AG20443 (cell line): ENCODE measurements around the gene SLC44A1.

Experiments
- DNase-seq: peaks from one replicate; pipeline ENCODE4 v3.0.0; 2012; ENCODE audit warnings: low spot score, mixed read lengths

SLC44A1 gene

DNA sequence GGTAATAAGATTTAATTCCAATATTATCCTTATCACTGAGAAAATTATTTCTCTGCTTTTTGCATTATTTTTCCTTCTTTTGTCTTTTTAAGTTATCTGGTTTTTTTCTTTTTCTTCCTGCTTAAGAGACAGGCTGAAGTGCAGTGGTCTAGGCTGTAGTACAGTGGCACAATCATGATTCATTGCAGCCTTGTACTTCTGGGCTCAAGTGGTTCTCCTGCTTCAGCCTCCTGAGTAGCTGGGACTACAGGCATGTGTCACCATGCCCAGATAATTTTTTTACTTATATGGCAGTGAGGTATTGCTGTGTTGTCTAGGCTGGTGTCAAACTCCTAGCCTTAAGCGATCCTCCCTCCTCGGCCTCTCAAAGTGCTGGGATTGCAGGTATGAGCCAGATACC is 93.9 kb downstream of the SLC44A1 start:
- DNase-seq = no peak

DNA sequence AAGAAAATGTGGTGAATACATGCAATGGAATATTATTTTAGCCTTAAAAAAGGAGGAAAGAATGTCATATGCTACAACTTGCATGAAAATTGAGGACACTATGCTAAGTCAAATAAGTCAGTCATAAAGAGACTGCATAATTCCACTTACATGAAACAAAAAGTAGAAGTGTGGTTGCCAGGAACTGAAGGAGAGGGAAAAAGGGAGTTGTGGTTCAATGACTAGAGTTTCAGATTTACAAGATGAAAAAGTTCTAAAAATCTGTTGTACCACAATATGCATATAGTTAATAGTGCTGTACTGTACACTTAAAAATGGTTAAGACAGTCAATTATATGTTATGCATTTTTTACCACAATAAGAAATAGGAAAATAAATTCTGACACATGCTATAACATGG is 95.4 kb downstream of the SLC44A1 start:
- DNase-seq = no peak

DNA sequence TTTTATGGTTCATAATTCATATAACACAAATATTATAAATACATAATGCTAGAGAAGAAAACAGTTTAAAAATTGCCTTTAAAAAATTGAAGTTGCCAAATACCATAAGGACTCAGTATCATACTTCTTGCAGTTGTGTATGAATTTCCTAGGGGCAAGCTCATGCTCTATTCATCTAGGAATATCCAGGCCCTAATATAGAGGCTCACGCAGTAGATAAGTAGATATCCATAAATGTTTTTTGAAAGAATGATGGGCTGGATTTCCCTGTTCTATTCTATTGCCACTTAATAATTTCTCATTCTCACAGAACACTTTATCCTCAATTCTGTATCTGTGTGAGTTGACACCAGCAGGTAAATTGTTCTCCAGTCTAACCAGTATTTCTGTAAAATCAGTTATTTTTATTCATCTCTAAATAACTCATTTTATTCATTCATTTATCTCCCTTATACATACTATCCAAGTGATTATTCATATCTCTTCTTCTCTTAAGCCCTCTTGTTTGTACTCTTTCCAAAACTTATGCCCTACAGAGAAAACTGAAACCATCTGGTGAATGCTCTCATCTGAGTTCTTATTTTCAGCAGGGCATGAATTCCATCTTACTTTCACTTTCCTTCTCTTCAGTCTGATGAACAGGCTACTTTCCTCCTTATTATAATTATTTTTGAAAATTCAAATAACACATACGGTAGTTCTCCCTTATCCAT is 97.1 kb downstream of the SLC44A1 start:
- DNase-seq = peak; percentile 33

DNA sequence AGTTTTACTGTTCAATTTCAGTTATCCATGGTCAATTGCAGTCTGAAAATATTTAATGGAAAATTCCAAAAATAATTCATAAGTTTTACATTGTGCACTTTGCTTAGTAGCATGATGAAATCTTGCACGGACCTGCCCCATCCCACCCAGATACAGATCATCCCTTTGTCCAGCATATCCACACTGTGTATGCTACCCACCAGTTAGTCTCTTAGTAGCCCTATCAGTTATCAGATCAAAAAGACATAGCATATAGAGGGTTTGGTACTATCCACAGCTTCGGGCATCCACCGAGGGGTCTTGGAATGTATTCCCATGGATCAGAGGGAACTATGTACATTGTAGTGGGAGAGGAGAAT is 97.7 kb downstream of the SLC44A1 start:
- no peak for DNase-seq

DNA sequence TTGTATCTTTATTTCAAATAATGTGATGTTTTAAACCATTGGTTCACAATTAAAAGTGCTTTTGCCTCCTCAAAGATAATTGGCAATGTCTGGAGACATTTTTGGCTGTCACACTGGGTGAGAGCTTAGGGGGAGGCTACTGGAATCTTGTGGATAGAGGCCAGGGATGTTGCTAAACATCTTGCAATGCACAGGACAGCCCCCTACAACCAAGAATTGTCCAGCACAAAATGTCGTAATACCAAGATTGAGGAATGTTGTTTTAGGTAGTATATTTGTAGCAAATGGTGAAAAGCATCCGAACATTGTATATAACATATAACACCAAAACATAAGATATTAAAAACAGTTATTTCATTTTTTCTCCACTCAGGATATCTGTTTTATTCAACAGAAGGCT is 99.8 kb downstream of the SLC44A1 start:
- DNase-seq = no peak

DNA sequence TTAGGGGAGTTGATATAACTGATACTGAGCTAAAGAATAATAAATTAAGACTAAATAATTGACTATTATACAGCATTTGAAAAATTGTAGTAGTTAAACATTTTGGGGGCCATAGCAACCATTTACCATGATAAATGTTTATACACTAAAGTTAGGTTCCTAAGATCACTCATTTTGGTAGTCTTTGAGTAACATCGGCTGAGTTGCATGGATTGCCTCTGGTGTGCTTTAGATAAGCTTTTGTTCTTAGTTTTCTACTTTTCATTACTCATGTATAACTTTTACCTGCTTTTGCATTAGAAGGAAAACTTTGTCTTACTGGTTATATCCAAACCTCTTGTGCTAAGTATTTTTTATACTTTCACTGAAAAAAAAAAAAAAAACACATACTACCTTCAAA is 101.2 kb downstream of the SLC44A1 start:
- DNase-seq = no peak

DNA sequence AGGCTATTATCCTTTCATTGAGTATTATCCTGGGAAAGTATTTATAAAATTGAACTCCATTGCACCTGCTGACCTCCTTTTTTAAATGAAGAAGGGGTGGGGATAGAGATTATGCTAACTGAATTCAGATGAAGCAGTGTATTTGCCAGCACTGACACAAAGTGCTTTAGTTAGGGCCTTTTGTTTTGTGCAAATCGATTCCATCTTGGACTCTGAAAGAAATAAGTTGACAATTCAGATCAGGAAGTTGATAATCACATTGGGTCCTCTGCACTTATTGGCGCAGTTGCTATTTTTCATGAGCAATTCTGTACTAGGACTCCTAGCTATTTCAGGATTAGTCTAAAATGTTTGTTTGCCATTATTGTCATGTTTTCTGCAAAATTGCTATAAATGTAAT is 101.8 kb downstream of the SLC44A1 start:
- no peak for DNase-seq

DNA sequence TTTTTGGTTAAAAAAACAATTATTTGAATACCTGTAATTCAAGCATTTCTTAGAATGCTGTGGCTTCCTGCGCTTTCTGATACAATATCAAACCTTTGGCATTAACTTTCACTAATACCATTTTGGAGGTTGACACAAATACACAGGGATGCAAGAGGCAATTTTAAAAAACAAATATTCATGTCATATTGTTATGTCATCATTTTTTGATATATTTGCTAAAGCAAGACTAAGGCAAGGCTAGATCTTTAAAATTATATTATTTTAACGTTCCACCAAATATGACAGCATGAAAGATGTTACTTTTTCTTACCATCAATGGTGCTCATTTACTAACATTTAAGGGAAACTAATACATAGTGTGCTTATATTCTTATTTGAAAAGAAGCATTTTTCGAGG is 110.0 kb downstream of the SLC44A1 start:
- DNase-seq = no peak

DNA sequence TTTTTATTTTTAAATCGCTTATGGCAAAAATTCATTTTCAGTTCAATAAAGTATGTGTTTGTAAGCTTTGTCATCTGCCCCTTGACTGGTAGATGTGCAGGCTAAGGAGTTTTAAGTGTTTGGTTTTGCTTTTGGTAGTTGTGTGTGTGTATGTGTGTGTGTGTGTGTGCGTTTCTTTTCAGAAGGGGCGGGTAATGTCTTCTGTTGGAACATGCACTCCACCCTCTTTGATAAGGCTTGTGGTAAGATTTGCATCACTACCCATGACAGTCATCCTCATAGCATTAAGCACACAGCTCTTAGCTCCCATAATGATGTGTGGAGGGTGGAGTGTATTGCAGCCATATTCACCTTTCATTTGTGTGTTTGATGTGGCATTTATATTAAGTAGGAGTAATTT is 111.3 kb downstream of the SLC44A1 start:
- no peak for DNase-seq

DNA sequence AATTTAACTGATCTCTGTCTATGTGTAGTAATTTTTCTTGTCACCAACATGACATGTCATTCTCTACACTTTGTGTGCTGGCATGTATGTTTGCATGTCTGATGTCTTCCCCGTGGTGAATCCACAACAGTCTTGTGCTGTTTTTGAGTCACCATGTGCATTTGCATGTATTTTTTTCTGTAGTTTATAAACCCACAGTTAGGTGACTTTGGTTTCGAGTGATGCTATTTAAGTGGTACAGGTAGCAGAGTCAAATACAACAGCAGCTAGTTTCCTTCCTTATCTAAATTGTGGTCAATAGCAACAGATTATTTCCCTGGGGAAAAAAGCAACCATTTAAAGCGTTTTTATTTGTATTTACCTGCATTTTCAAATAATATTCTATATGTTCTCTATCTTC is 113.5 kb downstream of the SLC44A1 start:
- no peak for DNase-seq

DNA sequence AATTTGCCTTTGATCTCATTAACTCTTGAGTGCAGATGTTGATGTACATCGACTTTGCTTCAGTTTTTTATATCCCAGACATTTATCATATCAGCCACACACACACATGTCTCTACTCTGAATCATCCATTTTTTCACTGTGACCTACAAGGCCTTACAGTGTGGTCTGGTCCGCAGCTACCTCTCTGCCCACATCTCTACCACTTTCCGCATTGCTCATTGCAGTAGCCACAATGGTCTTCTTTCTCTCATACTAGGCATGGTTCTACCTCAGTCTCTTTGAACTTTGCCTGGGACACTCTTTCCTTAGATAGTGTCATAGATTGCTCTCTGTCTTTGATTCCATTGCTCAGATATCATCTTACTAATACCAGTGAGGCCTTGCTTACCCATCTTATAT is 115.4 kb downstream of the SLC44A1 start:
- no peak for DNase-seq

DNA sequence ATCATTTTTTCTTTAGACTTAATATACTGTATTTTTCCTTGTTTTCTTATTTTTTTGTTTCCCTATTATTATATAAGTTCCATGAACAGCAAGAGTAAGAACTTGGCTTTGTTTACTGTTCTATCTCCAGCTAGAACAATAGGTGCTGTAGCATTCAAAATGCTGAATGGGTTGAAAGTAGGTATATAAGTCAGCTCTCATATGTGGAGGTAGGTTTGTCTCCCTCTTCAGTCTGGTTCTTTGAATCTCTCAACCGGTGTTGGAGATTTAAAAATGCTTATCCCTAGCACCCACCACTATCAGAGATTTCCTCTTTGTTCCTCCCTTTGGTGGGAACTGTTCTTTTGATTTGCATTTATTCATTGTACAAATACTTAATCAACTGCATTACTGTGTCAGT is 115.9 kb downstream of the SLC44A1 start:
- no peak for DNase-seq

DNA sequence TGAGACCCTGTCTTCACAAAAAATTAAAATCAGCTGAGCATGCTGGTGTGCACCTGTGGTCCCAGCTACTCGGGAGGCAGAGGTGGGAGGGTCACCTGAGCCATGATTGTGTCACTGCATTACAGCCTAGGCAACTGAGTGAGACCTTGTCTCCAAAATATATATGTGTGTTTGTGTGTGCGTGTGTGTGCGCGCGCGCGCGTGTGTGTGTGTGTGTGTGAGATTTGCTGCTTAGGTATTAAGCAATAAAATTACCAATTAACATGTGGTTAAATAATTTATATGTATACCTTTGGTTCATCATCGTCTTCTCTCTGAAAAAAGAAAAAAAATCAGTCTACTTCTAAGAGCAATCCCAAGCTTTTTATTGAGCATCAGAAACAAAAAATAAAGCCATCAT is 117.4 kb downstream of the SLC44A1 start:
- DNase-seq = no peak

DNA sequence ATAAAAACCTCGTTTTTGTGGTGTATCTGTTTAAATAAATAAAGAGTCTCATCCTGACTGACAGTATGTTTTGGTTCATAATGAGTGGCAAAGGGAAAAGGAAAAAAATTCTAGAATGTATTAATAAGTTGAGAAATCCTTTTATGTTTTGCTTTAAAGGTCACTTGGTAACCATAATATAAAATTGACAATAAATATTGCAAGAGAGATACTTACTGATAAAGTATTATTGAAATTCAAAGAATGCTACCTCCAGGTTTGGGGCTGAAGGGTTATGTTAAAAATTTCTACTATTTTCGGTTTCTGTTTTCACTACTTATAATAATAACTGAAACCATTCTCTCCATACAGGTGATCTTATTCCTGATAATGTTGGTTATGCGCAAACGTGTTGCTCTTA is 118.0 kb downstream of the SLC44A1 start:
- DNase-seq = no peak

DNA sequence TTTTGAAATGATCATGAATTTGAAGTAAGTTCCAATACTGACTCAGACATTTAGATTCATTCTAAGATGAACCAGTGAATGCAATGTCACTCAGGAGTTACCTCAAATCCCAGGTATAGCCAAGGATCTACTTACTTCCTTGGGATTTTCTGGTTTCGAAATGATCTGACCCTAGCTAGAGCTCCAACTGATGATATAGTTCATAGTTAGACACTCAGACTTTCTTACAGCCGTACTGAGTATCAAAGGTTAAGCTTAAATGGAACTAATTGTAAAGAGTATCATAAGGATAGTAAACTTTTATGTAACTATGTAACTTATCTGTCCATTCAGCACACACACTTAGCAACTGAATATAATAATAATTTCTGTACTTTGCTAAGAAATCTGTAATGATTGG is 119.4 kb downstream of the SLC44A1 start:
- no peak for DNase-seq

DNA sequence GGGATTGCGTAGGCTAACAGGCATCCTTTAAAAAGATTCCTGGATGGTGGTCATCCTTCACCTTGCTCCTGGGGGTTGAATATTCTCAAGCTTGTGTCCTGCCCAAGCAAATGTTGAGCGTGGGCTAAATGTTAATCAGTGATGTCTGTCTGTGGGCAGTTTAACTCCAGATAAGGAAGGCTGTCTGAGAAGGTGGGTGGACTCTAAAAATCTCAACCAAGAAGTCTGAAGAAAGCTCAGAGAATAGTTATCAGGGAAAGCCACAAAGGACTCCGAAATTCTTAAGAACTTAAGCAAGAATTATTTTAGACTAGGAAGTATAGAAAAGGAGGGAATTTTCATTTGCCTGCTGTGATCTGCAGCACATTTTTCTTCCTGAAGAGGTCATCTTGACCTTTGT is 125.5 kb downstream of the SLC44A1 start:
- DNase-seq = no peak

DNA sequence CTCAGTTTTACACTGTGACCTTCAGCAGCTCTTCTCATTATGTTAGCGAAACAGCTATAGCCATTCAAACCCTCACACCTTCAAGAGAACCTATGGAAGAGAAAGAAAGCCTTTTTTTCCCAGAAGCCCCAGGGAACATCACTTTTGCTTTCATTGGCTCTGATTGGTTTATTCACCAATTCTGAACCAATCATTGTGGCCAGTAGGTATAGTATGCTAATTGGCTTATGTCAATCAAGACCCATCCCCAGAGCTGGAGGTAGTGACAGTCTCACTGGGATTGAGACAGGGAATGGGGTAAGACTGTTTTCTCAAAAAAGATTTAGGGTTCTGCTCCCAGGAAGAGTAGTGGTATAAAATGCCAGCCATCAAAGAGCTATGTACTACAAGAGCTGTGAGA is 129.3 kb downstream of the SLC44A1 start:
- DNase-seq = no peak

DNA sequence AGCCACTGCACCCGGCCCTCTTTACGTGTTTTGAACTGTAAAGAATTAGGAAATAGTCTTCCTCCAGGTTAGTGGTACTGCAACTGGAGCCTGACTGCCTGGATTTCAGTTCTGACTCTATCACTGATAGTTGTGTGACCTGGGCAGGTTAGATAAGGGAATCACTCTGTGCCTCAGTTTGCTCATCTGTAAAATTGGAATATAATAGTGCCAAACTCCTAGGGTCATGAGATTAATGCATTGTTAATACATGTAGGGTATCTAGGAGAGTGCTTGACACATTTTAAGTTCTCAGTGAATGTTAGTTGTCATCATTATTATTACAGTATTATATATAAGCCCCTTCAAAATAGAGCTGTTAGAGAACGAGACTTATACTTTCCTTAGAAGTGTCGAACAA is 130.9 kb downstream of the SLC44A1 start:
- no peak for DNase-seq

DNA sequence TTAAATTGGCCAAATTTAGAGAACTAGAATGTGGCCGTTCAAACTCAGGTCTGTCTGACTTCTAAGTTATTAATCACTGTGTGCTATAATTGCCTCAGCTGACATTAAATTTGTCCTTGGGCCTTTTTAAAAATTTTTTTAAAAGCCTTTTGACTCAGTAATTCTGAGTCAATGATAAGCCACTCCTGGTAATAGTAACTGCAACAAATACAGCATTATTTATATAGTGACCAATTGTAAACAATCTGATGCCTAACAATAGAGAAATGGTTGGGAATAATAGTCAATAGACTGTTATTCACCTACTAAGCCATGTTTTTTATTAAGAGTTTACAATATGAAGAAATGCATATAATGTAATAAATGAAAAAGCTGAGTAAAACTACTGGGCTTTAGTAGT is 132.4 kb downstream of the SLC44A1 start:
- DNase-seq = no peak

DNA sequence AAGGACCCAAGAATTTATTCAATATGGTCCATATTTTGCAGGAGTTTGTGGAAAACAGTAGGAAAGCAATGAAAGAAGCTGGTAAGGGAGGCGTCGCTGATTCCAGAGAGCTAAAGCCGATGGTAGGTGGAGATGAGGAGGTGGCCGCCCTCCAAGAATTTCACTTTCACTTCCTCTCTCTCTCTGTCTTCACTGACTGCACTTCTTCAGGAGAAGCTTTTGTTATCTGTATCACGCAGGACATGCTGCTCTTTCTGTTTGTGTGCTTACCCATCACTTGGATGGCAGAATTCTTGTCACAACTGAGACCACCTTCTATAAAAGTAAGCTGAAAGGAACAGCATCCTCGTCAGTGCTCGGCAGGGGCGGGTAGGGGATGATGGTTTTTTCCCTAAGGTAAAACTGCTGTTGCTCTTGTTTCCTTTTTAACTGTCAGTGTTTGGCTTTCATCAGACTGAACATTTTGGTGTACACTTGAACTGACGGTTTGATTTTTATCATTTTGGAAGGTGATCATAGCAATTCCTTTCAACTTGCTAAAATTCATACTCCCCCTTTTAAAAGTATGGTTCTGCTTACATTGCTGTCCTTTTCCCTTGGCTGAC is 141.0 kb downstream of the SLC44A1 start:
- DNase-seq = no peak

DNA sequence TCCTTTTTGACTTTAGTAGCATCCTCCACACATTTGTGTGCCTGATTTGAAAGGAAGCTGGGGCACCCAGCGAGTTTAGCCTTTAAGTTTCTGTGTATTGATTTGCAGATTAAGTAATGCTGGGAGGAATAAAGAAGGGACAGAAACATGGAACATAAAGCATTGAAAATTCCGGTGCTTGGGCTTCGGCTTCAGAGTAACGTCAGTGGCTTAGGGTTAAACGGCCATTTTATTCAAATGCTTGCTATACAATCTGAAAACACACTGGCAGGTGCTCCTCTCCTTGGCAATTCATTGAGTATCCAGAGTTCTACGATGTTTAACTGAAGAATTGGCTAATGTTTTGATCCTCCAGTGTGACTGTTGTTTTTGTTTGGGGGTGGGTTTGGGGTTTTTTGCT is 145.3 kb downstream of the SLC44A1 start:
- DNase-seq = no peak

DNA sequence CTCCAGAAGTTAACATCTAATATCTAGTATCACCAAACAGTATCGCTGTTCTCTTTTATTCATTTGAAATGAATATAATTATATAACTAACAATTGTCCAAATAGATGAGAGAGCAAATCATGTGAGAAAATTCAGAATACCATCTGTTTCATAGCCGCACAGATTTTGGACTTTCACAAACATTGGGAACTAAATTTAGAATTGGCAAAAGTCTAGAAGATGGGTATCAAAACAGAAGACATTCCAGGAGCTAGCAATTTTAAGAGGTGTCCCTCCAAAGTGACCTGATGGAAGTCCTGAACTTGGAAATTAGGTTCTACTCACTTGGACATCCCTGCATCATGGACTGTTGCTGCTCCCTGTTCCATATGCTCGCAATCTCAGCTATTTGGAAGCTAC is 146.4 kb downstream of the SLC44A1 start:
- no peak for DNase-seq

DNA sequence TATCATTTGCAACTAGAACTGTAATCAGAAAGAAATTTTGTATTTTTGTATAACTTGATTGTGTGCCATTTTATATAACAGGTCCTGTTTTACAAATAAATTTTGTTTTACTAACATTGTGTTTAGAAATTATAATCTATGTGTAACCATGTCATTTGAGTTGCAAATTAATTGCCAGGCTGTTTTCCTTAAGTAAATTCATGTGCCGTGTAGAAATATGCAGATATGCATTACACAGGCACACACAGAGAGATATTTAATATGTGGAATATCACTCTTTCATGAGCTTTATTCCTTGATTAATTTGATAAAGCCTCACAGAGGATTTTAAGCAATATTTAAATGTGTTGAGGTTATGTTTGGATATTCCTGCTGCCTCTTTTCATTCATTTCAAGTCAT is 146.8 kb downstream of the SLC44A1 start:
- DNase-seq = no peak

DNA sequence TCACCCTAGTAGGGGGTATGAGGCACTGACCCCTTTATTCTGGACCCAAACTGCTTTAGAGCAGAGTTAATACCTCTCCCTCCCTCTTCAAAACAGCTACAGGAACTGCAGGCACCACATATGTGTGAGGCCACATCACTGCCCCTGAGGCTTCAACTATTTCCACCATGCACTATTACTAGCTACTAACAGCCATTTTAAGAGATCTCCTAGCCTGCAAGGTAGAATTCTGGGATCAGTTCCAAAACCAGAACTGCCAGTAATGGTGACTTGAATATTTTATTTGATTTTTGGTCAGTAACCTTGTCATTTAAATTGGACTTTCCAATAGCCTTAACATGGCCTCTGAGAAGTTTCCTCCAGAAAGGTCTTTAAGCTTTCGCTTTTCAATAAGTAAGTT is 148.1 kb downstream of the SLC44A1 start:
- DNase-seq = no peak
